Measurements from ENCODE around the gene PDE4B.
"Not testable (repeated sequence)": the region's sequence is repeated elsewhere in the genome, so short reads cannot be mapped to it uniquely, and the experiment has no call there.

The PDE4B gene

GRCh38 chr1:66413136-66413837, 620.6 kb downstream of the PDE4B start:
- DNase-seq = no peak

- DNase-seq = no peak
Measured at GRCh38 chr1:66413838-66414175, 621.1 kb downstream of the PDE4B start.

GRCh38 chr1:66415281-66415680, 622.6 kb downstream of the PDE4B start:
- no peak for DNase-seq

- no peak for DNase-seq
Measured at GRCh38 chr1:66415866-66416265, 623.2 kb downstream of the PDE4B start.

- DNase-seq = no peak
Measured at GRCh38 chr1:66416295-66416694, 623.6 kb downstream of the PDE4B start.

GRCh38 chr1:66418021-66418420, 625.3 kb downstream of the PDE4B start:
- DNase-seq = no peak

GRCh38 chr1:66420171-66420570, 627.5 kb downstream of the PDE4B start:
- not testable (repeated sequence) for DNase-seq

- not testable (repeated sequence) for DNase-seq
Measured at GRCh38 chr1:66420906-66421305, 628.2 kb downstream of the PDE4B start.

GRCh38 chr1:66422804-66423203, 630.1 kb downstream of the PDE4B start:
- DNase-seq = no peak

Measured in activated naive CD4-positive, alpha-beta T cell treated with anti-CD3 and anti-CD28 coated beads, Interleukin-2, amount 50 U/mL, for 16 hours (primary cell).